Nasal cavity respiratory epithelium epithelial cell of viscerocranial mucosa (primary cell): ENCODE results near the gene COPS2. TPM values are rescaled to one million over a fixed set of nuclear protein-coding genes. Genes with fewer than 3 reads are reported as not detected.

ENCODE experiments used
- total RNA-seq: library from RNA; depleted of rRNA; stranded (reverse); fragments of >200 nt; gene quantifications from 2 replicates; pipeline ENCODE4 v1.2.3, GENCODE V29; 2014

The COPS2 gene
- total RNA-seq = 37.9 and 65.0 TPM in 2 replicates

GRCh38 chr15:49155110-49155833 is at the start of gene COPS2:
COPS2 (minus strand) TSS chr15:49155599; CDS start chr15:49155578, 21 bp downstream.

DNA sequence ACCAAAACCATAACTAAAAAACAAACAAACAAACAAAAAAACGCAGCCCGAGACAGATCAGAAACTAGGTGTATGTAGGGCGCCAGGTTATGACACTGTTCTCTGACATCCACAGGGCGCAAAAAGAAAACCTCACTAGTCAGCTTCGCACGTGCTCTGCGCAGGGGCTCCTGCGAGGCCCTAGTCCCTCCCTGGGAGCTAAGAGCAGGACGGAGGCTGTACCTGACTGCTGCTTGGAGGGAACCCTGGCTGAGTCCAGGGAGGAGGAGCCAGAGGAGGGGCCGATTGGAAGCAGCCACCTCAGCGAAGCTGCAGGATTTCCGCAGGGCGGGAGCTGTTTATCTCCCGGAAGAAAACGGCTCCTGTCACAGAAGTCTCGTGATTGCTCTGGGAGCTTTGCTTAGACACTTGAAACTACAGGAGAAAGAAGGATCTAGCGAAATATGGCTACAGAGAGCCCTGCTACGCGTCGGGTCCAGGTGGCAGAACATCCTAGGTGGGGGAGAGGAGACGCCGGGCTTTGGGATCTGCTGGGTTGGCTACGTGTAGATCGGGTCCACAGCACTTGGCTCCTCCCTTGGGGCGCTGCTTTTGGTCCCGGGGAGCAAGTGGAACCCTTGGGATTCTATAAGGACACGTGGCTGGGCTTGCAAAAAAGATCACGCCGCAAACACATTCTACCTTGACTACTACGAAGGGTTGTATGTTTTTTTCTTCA is 14.6 kb upstream of the COPS2 start, which contains the start of gene GALK2:
Gene GALK2, plus strand, starts transcription at position 368 of the 718 bp plus-strand sequence. Its CDS starts 76 bp downstream, at position 444.

Other genes with a start within 250 kb of the COPS2 start
- under 0.01 and 0.50 TPM in 2 replicates for gene SHC4, start 191.7 kb downstream of the COPS2 start, total RNA-seq
- gene SECISBP2L, start 109.2 kb downstream of the COPS2 start, total RNA-seq = 18.5 and 20.4 TPM in 2 replicates
- 37.7 and 83.7 TPM in 2 replicates for gene GALK2, start 14.6 kb upstream of the COPS2 start, total RNA-seq